ENCODE measurements around the gene MRPL20.
"Not testable (repeated sequence)": the region's sequence is repeated elsewhere in the genome, so short reads cannot be mapped to it uniquely, and the experiment has no call there.

DNA sequence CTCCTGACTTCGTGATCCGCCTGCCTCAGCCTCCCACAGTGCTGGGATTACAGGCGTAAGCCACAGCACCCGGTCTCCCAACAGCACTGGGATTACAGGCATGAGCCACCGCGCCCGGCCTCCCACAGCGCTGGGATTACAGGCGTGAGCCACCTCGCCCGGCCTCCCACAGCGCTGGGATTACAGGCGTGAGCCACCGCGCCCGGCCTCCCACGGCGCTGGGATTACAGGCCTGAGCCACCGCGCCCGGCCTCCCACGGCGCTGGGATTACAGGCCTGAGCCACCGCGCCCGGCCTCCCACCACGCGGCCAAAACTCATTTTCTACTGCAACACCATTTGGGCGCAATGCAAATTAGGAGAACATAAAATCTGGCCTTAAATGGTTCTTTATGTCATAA lies 21.8 kb downstream of the MRPL20 start:
- TF ChIP-seq, protein P1, sequence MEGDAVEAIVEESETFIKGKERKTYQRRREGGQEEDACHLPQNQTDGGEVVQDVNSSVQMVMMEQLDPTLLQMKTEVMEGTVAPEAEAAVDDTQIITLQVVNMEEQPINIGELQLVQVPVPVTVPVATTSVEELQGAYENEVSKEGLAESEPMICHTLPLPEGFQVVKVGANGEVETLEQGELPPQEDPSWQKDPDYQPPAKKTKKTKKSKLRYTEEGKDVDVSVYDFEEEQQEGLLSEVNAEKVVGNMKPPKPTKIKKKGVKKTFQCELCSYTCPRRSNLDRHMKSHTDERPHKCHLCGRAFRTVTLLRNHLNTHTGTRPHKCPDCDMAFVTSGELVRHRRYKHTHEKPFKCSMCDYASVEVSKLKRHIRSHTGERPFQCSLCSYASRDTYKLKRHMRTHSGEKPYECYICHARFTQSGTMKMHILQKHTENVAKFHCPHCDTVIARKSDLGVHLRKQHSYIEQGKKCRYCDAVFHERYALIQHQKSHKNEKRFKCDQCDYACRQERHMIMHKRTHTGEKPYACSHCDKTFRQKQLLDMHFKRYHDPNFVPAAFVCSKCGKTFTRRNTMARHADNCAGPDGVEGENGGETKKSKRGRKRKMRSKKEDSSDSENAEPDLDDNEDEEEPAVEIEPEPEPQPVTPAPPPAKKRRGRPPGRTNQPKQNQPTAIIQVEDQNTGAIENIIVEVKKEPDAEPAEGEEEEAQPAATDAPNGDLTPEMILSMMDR (IDR thresholded peaks at IDR 0.05 in 8 of 11, conservative IDR thresholded peaks at IDR 0.05 in 3 of 11) = not testable (repeated sequence)
- not testable (repeated sequence) for TF ChIP-seq POLR2AphosphoS5, POLR2A (IDR thresholded peaks at IDR 0.05)

Data from spleen (tissue), 7 donors.